GM21825 (cell line): ENCODE measurements around the gene STK16.

Experiments used
- ATAC-seq: cut with Tn5 transposase; IDR thresholded peaks from one replicate; pipeline ENCODE4 v1.9.1; 2021; ENCODE audit warnings: mild to moderate bottlenecking, moderate library complexity; ENCODE audit not compliant: unreplicated experiment

STK16 gene

GRCh38 chr2:219213486-219214071 is 31.7 kb upstream of the STK16 start:
- ATAC-seq = no peak

- ATAC-seq = no peak
Observed at GRCh38 chr2:219214141-219214540, 31.1 kb upstream of the STK16 start.

- no peak for ATAC-seq
Observed at GRCh38 chr2:219214786-219215185, 30.5 kb upstream of the STK16 start.

DNA sequence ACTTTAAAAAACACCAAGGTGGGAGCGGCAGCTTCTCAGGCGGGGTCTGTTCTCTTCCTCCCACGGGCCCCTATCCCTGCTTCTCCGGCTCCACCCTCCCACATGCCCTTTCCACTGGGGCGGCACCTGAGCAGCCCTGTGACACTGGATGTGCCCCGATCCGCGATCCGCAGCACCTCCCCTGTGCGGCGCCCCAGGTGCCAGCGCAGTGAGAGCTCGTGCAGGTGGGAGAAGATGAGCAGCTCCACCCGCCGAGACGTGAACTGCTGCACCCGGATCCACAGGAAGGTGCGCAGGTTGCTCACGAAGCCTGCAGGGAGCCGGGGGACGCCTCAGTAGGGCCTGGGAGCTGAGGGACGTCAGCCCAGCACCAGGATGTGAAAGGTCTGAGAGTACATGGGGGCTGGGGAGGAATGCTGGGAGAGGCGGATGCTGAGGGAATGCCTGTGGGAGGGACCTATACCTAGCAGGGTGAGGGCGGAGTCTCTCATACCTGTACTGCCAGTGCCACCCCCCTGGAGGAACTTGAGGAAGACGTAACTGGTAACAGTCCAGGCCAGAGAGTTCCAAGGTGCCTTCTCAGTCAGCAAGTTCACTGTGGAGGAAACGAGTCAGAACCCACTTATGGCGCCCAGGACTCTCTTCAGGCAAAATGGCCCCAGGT is 29.3 kb upstream of the STK16 start:
- no peak for ATAC-seq

DNA sequence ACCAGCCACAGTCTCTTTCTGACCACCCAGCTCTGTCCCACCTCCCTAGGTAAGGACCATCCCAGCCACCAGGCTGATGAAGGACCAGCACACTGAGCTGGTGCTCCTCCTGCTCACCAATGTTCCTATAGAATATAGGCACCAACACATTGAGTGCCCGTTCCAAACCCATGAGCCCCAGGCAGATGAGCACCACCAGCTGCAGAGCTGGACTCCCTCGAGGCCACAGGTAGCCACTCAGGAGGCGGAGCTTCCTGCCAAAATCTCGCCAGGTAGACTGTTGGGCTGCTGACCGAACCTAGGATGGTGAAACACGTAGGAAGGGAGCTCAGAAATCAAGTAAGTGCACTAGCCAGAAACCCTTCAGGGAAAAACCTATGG is 28.8 kb upstream of the STK16 start:
- ATAC-seq = no peak

DNA sequence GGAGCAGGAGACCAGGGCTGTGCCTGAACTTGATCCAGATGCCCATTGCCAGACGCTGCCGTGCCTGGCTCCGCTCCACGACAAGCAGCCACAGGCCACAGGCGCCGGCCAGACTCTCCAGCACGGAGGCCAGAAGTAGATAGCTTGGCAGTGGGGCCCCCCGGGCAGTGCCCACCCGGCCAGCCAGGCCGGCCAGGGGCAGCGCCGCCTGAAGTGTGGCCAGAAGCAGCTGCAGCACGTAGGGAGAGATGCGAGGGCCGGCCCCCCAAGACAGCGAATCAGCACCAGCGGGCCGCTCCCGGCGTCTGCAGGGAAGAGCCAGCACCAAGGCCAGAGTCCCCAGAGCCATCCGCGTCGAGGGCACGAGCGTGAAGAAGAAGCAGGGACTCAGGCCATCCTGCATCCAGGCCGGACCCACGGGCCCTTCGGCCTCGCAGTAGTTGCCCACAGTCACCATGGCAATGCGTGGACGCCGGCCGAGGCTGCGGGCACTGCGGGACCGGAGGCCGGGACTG is 27.0 kb upstream of the STK16 start:
- peak; percentile 20 for ATAC-seq

- peak; percentile 75 for ATAC-seq
Observed at GRCh38 chr2:219218732-219219701, 26.3 kb upstream of the STK16 start, which contains the start of gene ABCB6. ABCB6 (minus strand) TSS chr2:219218958; CDS start chr2:219218673, 285 bp downstream.

GRCh38 chr2:219219784-219220532 is 25.3 kb upstream of the STK16 start:
- ATAC-seq = no peak

DNA sequence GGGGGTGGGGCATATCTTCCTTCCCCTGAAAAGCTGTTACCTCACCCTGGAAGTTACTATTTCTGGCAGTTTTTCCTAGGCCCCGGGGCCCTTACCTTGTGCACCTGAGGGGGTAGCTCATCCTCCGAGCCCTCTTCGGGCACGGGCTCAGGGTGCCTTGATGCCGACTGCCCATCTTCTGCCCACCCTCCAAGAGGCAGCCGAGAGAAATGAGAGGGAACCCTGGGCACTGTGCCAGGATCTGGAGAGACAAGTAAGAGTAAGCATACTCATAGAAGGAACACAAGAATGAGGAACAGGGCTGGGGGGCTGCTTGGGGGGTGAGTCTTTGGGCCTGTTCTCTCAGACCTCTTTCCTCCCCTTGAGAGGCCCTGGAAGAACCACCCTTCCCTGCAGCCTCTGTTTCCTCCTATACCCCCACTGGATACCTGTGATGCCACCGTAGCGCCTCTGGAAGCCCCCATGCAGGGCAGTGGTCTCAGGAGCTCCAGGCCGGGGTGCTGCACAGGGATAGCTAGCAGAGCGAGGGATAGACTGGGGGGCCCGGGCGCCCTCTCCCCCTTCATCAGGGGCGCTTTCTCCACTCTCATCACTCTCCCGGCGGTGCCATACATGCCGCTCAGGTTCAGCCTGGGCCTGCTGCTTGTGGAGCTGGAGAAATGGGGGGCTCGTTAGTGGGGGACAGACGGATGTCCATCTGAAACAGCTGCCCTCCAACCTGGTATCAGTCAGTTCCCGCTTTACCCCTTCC is 24.5 kb upstream of the STK16 start:
- ATAC-seq = no peak

- ATAC-seq = no peak
Observed at GRCh38 chr2:219221957-219222518, 23.2 kb upstream of the STK16 start.

- ATAC-seq = no peak
Observed at GRCh38 chr2:219223831-219224610, 21.3 kb upstream of the STK16 start.

DNA sequence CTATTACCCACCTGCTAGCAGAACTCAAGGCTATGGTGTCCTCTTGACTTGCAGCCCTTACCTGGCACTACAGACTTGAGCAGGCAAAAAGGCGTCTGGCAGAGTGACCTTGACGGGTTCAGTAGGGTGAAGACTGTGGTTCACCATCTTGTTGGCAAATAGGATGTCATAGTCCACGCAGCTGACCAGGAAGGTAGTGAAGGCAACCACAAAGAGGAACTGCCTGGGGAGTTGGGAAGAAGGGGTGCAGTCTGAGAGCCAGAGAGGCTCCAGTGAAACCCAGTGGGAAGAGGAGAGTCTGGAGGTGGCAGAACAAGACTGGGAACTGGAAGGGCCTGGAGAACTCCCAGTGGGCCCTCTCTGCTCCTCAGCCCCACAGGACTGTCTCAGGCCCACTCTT is 19.9 kb upstream of the STK16 start:
- ATAC-seq = no peak

- ATAC-seq = no peak
Observed at GRCh38 chr2:219228041-219228910, 17.0 kb upstream of the STK16 start.

DNA sequence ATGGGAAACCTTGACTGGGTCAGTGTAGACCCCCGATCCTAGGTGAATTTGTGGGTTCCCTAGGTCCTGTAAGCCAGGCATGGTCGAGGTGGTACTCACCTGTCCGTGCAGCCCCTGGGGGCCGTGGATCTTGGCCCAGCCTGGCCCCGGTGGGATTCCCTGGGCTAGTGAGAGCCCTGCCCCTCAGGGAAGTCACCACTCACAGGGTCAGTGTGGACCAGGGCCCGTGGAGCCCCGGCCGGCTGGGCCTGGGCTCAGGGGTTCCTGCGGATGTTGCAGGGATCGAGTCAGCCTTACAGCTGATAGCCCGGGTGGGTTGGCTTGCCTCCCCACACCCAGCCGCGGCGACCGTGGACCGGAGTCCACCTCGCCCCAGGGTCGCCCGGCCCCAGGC is 16.4 kb upstream of the STK16 start:
- ATAC-seq = no peak

DNA sequence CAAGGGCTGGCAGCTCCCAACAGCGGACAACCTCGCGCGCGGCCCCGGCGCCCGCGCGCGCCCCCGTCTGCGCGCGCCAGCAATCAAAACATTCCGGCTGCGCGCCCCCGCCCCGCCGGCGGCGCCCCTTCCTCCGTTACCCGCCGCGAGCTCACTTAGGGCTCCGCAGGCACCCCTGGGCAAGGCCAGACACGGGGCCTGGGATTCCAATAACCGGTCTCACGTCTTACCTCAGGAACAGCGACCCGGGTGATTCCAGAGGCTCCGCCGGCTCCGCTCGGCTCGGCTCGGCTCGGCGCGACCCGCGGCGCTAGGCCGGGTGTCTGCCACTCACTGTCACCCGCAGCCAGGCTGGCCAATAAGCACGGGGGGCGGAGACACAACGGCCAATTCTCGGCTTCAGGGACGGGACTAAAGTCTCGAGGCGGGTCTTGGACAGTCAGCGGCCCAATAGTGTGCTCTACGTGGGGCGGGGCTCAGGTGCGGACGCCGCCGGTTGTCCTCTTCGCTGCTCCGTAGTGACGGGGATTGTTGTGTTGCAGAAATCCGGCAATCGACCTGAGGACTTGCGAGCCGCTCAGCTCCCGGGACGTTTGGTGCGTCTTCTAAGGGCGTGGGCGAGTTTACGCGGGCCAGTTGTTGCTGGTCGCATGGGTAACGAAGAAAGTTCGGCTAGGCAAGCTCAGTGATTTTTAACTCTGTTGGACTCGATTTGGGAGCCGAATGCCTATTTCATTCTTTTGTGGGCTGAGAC is 15.8 kb upstream of the STK16 start, which contains the start of the genes ANKZF1 and ATG9A:
TSS of gene ANKZF1 (plus strand) at position 502 of the 754 bp plus-strand sequence. CDS start 452 bp downstream, outside the sequence.
TSS of gene ATG9A (minus strand) at position 332 of the 754 bp plus-strand sequence. CDS start 1,612 bp downstream, outside the sequence.
- ATAC-seq = peak; percentile 94

GRCh38 chr2:219230059-219230540 is 15.2 kb upstream of the STK16 start:
- ATAC-seq = no peak

DNA sequence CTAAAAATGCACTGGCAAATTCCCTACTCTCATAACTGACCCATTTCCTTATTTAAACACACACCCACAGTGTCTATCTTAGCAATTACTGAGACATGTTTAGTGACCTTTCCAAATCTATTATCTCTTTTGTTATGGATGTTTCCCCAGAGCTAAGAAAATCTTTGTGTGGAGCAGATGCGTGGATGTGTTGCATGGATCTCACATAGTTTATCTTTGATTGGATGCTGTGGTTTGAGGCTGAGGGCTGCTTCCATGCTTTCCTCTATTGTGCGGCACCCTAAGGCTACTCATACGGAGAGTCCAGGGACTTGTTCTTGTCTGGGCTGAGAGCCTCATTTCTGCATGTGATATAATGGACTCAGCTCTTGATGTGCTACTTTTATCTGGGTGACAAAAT is 10.9 kb upstream of the STK16 start:
- ATAC-seq = no peak
